B cell (primary cell): ENCODE measurements around the gene RNF32. TPM values are rescaled to one million over a fixed set of nuclear protein-coding genes. Genes with fewer than 3 reads are reported as not detected.

Source experiments
- ATAC-seq: fragments of 200-7000 bp; cut with Tn5 transposase; one replicate; pipeline ENCODE4 v1.10.0; 2021; ENCODE audit warnings: low read depth, mild to moderate bottlenecking, moderate number of reproducible peaks, moderate library complexity
- CTCF ChIA-PET: fragments of 350-600 bp; sonication (Branson Sonifier 250); formaldehyde crosslinking; loops from one replicate; lab custom pipeline; 2021; ENCODE audit warnings: antibody characterized with exemption, inconsistent platforms; lab: Charles Lee
- POLR2A ChIA-PET: fragments of 350-600 bp; sonication (Branson Sonifier 250); formaldehyde crosslinking; loops from one replicate; lab custom pipeline; 2021; ENCODE audit warnings: antibody characterized with exemption; lab: Charles Lee
- DNase-seq: peaks from one replicate; pipeline ENCODE4 v3.0.0; 2013
- H2AFZ ChIP-seq: 2 replicates; pipeline ENCODE4 v1.6.1; 2012; ENCODE audit warnings: mild to moderate bottlenecking, low read depth, low read length; ENCODE audit not compliant: insufficient read depth, poor library complexity, severe bottlenecking
- H3K27ac ChIP-seq, 2 donors: 1 replicate in 1 of 2; 2 replicates in 1 of 2; pipeline ENCODE4 v1.5.1; 2012 to 2013; ENCODE audit warnings: low read length in 2 of 2, mild to moderate bottlenecking in 2 of 2, moderate library complexity in 1 of 2
- H3K27me3 ChIP-seq, 4 experiments: fragments of 200-600 bp in 1 of 4; sonication (generic) in 1 of 4; replicated peaks in 1 of 4; 1 replicate in 2 of 4; 2 replicates in 2 of 4; pipeline versions ENCODE4 v1.6.1 to v1.7.0; 2013 to 2016; ENCODE audit warnings: low read length in 3 of 4, mild to moderate bottlenecking in 2 of 4, mixed read lengths in 1 of 4, moderate library complexity in 1 of 4; ENCODE audit not compliant: insufficient read depth in 4 of 4, control insufficient read depth in 3 of 4; ENCODE audit errors: control extremely low read depth in 1 of 4
- H3K36me3 ChIP-seq, 2 experiments: replicated peaks in 1 of 2; 1 replicate in 1 of 2; 2 replicates in 1 of 2; pipeline versions ENCODE4 v1.6.1 to v1.7.1; 2013; ENCODE audit warnings: low read length in 1 of 2; ENCODE audit not compliant: insufficient read depth in 2 of 2, control insufficient read depth in 1 of 2; ENCODE audit errors: control extremely low read depth in 1 of 2, extremely low read depth in 1 of 2
- H3K4me1 ChIP-seq, 2 donors: fragments of 200-600 bp in 1 of 2; sonication (generic) in 1 of 2; 1 replicate in 1 of 2; 2 replicates in 1 of 2; pipeline versions ENCODE4 v1.5.1 to v1.6.1; 2013 to 2017; ENCODE audit warnings: low read length in 2 of 2; ENCODE audit not compliant: control insufficient read depth in 2 of 2, insufficient read depth in 2 of 2
- H3K4me2 ChIP-seq: replicated peaks from 2 replicates; pipeline ENCODE3; 2012; ENCODE audit warnings: mild to moderate bottlenecking, low read depth, low read length; ENCODE audit not compliant: poor library complexity, severe bottlenecking
- H3K4me3 ChIP-seq, 5 experiments: fragments of 200-600 bp in 1 of 5; sonication (generic) in 1 of 5; 1 replicate in 3 of 5; 2 replicates in 2 of 5; pipeline versions ENCODE4 v1.5.1 to v1.7.0; 2011 to 2016; ENCODE audit warnings: low read length in 4 of 5, mild to moderate bottlenecking in 4 of 5, low read depth in 2 of 5, control low read depth in 1 of 5, moderate library complexity in 1 of 5; ENCODE audit not compliant: insufficient read depth in 1 of 5; ENCODE audit errors: control extremely low read depth in 1 of 5, extremely low read depth in 1 of 5
- H3K79me2 ChIP-seq: fragments of 200-600 bp; sonication (generic); one replicate; pipeline ENCODE4 v1.6.0; 2016; ENCODE audit warnings: low read length; ENCODE audit not compliant: control insufficient read depth, insufficient read depth
- H3K9ac ChIP-seq: fragments of 200-600 bp; sonication (generic); 2 replicates; pipeline ENCODE4 v1.6.1; 2017; ENCODE audit warnings: mild to moderate bottlenecking, low read length, moderate library complexity
- H3K9me3 ChIP-seq, 3 donors: one replicate each; pipeline versions ENCODE4 v1.6.1 to v1.7.1; 2013; ENCODE audit warnings: low read length in 2 of 3; ENCODE audit not compliant: control insufficient read depth in 2 of 3, insufficient read depth in 1 of 3; ENCODE audit errors: control extremely low read depth in 1 of 3
- H4K20me1 ChIP-seq: 2 replicates; pipeline ENCODE4 v1.6.0; 2012; ENCODE audit warnings: mild to moderate bottlenecking, low read length; ENCODE audit not compliant: insufficient read depth, control insufficient read depth, poor library complexity, severe bottlenecking
- H3K27ac Mint-ChIP-seq: one replicate; pipeline ENCODE4 v1.8.0; 2021; ENCODE audit warnings: mixed read lengths
- H3K27me3 Mint-ChIP-seq: one replicate; pipeline ENCODE4 v1.8.0; 2021; ENCODE audit warnings: mixed read lengths
- H3K4me1 Mint-ChIP-seq: one replicate; pipeline ENCODE4 v1.8.0; 2021; ENCODE audit warnings: mixed read lengths
- H3K4me3 Mint-ChIP-seq: one replicate; pipeline ENCODE4 v1.8.0; 2021; ENCODE audit warnings: mixed read lengths
- H3K9me3 Mint-ChIP-seq: one replicate; pipeline ENCODE4 v1.8.0; 2022; ENCODE audit warnings: mixed read lengths; ENCODE audit not compliant: insufficient read depth
- CTCF ChIP-seq: fragments of 200-600 bp; IDR thresholded peaks from one replicate; pipeline ENCODE4 v1.8.0; 2022; ENCODE audit warnings: antibody characterized with exemption, mild to moderate bottlenecking
- EZH2 ChIP-seq: IDR thresholded peaks from 2 replicates; pipeline ENCODE4 v1.6.1; 2012; ENCODE audit warnings: borderline replicate concordance, low read depth, mild to moderate bottlenecking, moderate library complexity, low read length; ENCODE audit not compliant: insufficient read depth, poor library complexity, severe bottlenecking
- WGBS: methylation state at CpG from one replicate; pipeline ENCODE4 v1.1.5; 2013; ENCODE audit warnings: missing lambda C conversion rate; ENCODE audit not compliant: insufficient coverage; 5-methylcytosine and 5-hydroxymethylcytosine counted together
- intact Hi-C: fragments of 100-400 bp; cut with micrococcal nuclease; formaldehyde crosslinking; loops from one replicate; pipeline ENCODE4 v1.10.0; 2022
- polyA plus RNA-seq: library from polyadenylated mRNA; depleted of rRNA; stranded (reverse); fragments of >200 nt; gene quantifications from 2 replicates; pipeline ENCODE4 v1.2.3, GENCODE V29; 2012
- total RNA-seq, 2 donors: library from RNA; stranded (reverse); fragments of 120-200 nt in 1 of 2; gene quantifications; 1 replicate in 1 of 2; 2 replicates in 1 of 2; pipeline versions ENCODE4 v1.2.3 to v1.2.4, GENCODE V29; 2013 to 2022

The RNF32 gene
- total and polyA plus RNA-seq, 2 donors (not counting 1 experiment from before 2014, with no cell fraction given) = 1.6 to 2.3 TPM

- H3K27me3 ChIP-seq = peaks cover 0 to 2% (median 0%) of the 10 kb centered on the region in 4 experiments
- TF ChIP-seq EZH2 = no peak
- TF ChIP-seq CTCF = no peak
- H3K27me3 Mint-ChIP-seq = peaks cover 9% of the 10 kb centered on the region
- ChIA-PET CTCF (no interaction called here), POLR2A (no interaction called here)
- H3K9ac ChIP-seq = no peak overlapping the region
- H3K4me2 ChIP-seq = no peak overlapping the region
- H3K27ac ChIP-seq = no peak overlapping the region
- H3K9me3 ChIP-seq = peaks cover 0 to 5% (median 0%) of the 10 kb centered on the region in 3 donors
- no peaks in the 10 kb centered on the region for H3K36me3 ChIP-seq
- H4K20me1 ChIP-seq = no peaks in the 10 kb centered on the region
- H3K4me1 ChIP-seq = no peaks in the 10 kb centered on the region
- H3K79me2 ChIP-seq = no peaks in the 10 kb centered on the region
- H2AFZ ChIP-seq = no peak overlapping the region
- no peak for DNase-seq
- H3K4me3 Mint-ChIP-seq = no peak overlapping the region
- intact Hi-C loops = no loop called here
- ATAC-seq = no peak
- no peaks in the 10 kb centered on the region for H3K9me3 Mint-ChIP-seq
- no peaks in the 10 kb centered on the region for H3K4me1 Mint-ChIP-seq
- H3K4me3 ChIP-seq = no peak overlapping the region
- no CpG with 5 or more reads among the region's 8 CpGs for WGBS
- H3K27ac Mint-ChIP-seq = no peak overlapping the region
These were observed 40.1 kb upstream of the RNF32 start for GRCh38 chr7:156600496-156600895.

- H3K9me3 Mint-ChIP-seq = no peaks in the 10 kb centered on the region
- H3K27ac Mint-ChIP-seq = no peak overlapping the region
- WGBS = 93% methylated on average over 4 of the region's 4 CpGs
These were observed 38.3 kb upstream of the RNF32 start for GRCh38 chr7:156602283-156602682.

More at GRCh38 chr7:156602283-156602682, 38.3 kb upstream of the RNF32 start:
- no peak overlapping the region for H2AFZ ChIP-seq
- H3K9ac ChIP-seq = no peak overlapping the region
- H3K27ac ChIP-seq = no peak overlapping the region
- H4K20me1 ChIP-seq = no peaks in the 10 kb centered on the region
- Mint-ChIP-seq H3K27me3 (peaks cover 14% of the 10 kb centered on the region), H3K4me1 (no peaks in the 10 kb centered on the region), H3K4me3 (no peak overlapping the region)
- ChIA-PET CTCF (no interaction called here), POLR2A (no interaction called here)
- no peaks in the 10 kb centered on the region for H3K36me3 ChIP-seq
- DNase-seq (no peak), ATAC-seq (no peak)
- intact Hi-C loops = no loop called here
- H3K27me3 ChIP-seq = peaks cover 0 to 10% (median under 1%) of the 10 kb centered on the region in 4 experiments
- no peak overlapping the region for H3K4me2 ChIP-seq
- H3K9me3 ChIP-seq = peaks cover 0 to 8% (median 0%) of the 10 kb centered on the region in 3 donors
- peaks cover 3% of the 10 kb centered on the region in 2 donors for H3K4me1 ChIP-seq
- TF ChIP-seq EZH2 (no peak), CTCF (no peak)
- H3K79me2 ChIP-seq = no peaks in the 10 kb centered on the region
- H3K4me3 ChIP-seq = no peak overlapping the region
